ENCODE measurements around the gene TNS4. TPM values are rescaled to one million over a fixed set of nuclear protein-coding genes. Genes with fewer than 3 reads are reported as not detected.

Gene TNS4
- total and polyA plus RNA-seq, 9 of the 15 experiments (the other 6 are each of a cell fraction or from before 2014, with no cell fraction given): 0.04 to 0.73 (median 0.24) TPM; not detected in 1

GRCh38 chr17:40442392-40443195, 58.8 kb downstream of the TNS4 start (continued):
- TF ChIP-seq PATZ1 (CRISPR knock-in tag; IDR thresholded peaks at IDR 0.05; ENCODE audit: borderline replicate concordance) (no peak), ZNF449 (CRISPR knock-in tag; IDR thresholded peaks at IDR 0.05) (no peak), ZFX (CRISPR knock-in tag; IDR thresholded peaks at IDR 0.05) (peak; percentile 65), ETV6 (IDR thresholded peaks at IDR 0.05; ENCODE audit: borderline replicate concordance in 1 of 2, low read depth in 2 of 2, low read length in 1 of 2) (no peak), ETV6 (CRISPR knock-in tag; IDR thresholded peaks at IDR 0.05; ENCODE audit: borderline replicate concordance) (no peak), RBFOX2 (IDR thresholded peaks at IDR 0.05; ENCODE audit: low read depth, low read length) (no peak), CCNT2 (IDR thresholded peaks at IDR 0.05; ENCODE audit: borderline replicate concordance, extremely low read depth, insufficient read length, low read depth, low read length) (no peak), DLX4 (CRISPR knock-in tag; IDR thresholded peaks at IDR 0.05) (no peak), ARID4B (CRISPR knock-in tag; IDR thresholded peaks at IDR 0.05) (no peak), GATAD2B (IDR thresholded peaks at IDR 0.05; ENCODE audit: borderline replicate concordance) (no peak), HEY1 (CRISPR knock-in tag; IDR thresholded peaks at IDR 0.05; ENCODE audit: borderline replicate concordance) (no peak), SMARCA4 (IDR thresholded peaks at IDR 0.05) (no peak), NCOA6 (IDR thresholded peaks at IDR 0.05) (no peak), POLR2B (IDR thresholded peaks at IDR 0.05; ENCODE audit: low read depth, partially characterized antibody) (peak; percentile 24), ZNF311 (CRISPR knock-in tag; IDR thresholded peaks at IDR 0.05) (no peak), ZBTB17 (CRISPR knock-in tag; IDR thresholded peaks at IDR 0.05) (no peak), NFE2 (IDR thresholded peaks at IDR 0.05; ENCODE audit: low read depth) (peak; percentile 28; the same call in 1 of the 2 replicates), ZNF124 (CRISPR knock-in tag; IDR thresholded peaks at IDR 0.05) (no peak), TARDBP (IDR thresholded peaks at IDR 0.05) (no peak)

Data from K562 (cell line).